HTR-8/SVneo (cell line): ENCODE data around the gene RNF25.

ENCODE experiments used
- DNase-seq: peaks from one replicate; pipeline ENCODE4 v3.0.0; 2011; ENCODE audit warnings: low spot score, mixed read lengths; ENCODE audit not compliant: insufficient read length
- FAIRE-seq: peaks from 2 replicates; lab custom pipeline; 2011; peaks lifted over from hg19 to GRCh38; lab: Jason Lieb, UNC

RNF25 gene

GRCh38 chr2:218687400-218688060, 15.7 kb upstream of the RNF25 start:
- FAIRE-seq, result peak; percentile 66
- DNase-seq, result peak; percentile 75

DNA sequence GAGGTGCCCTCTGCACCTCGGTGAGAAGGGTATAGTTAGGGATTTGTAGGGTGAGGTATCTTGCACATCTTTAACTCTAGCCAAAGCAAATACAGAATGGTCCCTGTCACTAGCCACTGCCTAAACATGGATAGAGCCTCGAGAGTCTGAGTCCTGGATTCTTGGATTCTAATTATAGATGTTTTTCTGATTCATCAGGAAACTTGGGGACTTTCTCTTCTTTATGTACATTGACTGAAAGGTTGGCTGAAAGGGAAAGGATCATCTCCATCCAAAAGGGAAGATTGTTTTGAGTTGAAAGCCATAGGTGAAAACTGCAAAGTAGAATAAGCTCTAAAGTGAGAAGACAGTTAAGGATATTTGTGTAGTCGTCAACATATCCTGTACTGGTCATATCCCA, 8.3 kb upstream of the RNF25 start:
- FAIRE-seq, result no peak
- no peak for DNase-seq

- DNase-seq (no peak), FAIRE-seq (no peak)
Observed at GRCh38 chr2:218679119-218679518, 7.3 kb upstream of the RNF25 start.

DNA sequence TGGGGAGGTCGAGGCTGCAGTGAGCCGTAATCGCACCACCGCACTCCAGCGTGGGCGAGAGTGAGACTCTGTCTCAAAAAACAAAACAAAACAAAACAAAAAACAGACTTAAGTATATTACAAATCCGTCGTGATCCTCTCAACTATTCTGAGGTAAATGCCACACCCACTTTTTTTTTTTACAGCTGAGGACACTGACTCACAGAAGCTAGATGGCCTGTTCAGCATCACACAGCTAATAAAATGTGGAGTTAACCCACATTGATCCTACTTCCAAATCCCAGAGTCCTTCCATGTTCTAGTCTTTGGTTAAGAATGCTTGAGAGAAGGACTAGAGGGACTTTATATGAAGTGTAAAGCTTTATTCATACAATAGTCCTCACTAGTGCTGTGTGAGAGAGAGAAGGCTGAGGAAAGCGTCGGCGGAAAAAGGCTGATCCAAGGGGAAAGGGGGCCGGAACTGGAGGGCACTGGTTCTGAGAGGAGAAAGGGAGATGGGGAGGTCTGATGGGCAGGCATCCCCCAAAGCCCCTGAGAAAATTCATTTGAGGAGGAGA, 627 bp downstream of the RNF25 start:
- DNase-seq (peak; percentile 19), FAIRE-seq (peak; percentile 31)

GRCh38 chr2:218664653-218665052, 7.1 kb downstream of the RNF25 start:
- FAIRE-seq (no peak), DNase-seq (no peak)

- FAIRE-seq, result no peak
Observed at GRCh38 chr2:218663901-218664300, 7.9 kb downstream of the RNF25 start.

GRCh38 chr2:218662827-218663226, 9.0 kb downstream of the RNF25 start:
- DNase-seq (no peak), FAIRE-seq (no peak)

More at GRCh38 chr2:218663901-218664300, 7.9 kb downstream of the RNF25 start:
- no peak for DNase-seq

DNA sequence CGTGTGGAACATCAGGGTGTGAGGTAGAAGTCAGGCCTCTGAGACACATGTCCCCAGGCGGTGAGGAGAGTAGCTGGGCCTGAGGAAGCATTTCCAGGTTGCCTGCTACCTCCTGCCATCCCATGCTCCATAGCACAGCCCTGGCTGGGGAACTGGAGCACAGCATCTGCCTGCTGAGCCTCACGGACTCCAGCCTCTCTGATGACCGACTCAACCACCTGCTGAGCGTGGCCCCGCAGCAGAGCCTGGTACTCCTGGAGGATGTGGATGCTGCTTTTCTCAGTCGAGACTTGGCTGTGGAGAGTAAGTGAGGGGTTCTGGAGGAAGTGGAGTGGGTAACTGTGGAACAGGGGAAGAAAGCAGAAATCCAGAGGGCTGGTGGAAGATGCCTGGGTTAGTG, 9.4 kb downstream of the RNF25 start:
- FAIRE-seq (no peak), DNase-seq (no peak)

- FAIRE-seq (peak; percentile 52), DNase-seq (no peak)
Observed at GRCh38 chr2:218659988-218660358, 11.8 kb downstream of the RNF25 start.

DNA sequence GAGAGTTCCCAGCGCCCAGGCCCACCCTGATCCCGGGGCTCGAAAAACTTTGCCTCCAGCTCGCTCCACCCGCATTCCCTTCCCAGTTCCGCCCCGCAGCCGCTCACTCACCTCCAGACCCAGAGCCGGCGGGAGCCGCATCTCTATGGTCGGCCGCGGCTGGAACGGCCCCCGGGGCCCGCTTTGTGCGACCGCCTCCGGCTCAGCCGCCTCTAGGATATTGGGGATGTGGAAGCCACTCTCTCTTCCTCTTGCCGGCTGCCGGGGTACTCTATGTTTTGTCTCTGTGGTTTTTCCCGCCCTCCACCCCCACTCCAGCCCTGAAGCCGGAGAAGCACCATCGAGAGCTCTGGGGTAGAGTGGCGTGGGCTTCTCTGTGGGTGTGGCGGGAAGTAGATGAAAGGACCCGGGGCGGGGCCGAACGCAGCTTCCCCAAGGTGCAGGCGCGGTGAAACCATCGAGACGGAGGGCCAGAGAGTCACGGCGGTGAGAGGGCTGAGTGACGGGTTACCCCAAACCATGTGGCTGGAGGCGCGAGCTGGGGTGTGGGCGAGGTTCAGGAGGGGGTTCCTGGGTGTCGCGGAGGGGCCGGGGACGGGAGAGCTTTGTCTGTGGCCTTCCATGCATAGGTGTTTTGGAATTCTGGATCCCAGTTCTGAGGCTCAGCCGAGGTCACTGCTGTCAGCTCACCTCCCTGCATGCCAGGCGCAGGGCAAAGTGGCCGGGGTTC, 12.4 kb downstream of the RNF25 start, which contains the start of the genes BCS1L and ZNF142:
Gene BCS1L, plus strand, starts transcription at position 426 of the 730 bp plus-strand sequence. CDS start 1,305 bp downstream, outside the sequence.
Gene ZNF142, minus strand, starts transcription at position 366 of the 730 bp plus-strand sequence. CDS start 3,194 bp downstream, outside the sequence.
- DNase-seq (peak; percentile 91), FAIRE-seq (peak; percentile 67)

DNA sequence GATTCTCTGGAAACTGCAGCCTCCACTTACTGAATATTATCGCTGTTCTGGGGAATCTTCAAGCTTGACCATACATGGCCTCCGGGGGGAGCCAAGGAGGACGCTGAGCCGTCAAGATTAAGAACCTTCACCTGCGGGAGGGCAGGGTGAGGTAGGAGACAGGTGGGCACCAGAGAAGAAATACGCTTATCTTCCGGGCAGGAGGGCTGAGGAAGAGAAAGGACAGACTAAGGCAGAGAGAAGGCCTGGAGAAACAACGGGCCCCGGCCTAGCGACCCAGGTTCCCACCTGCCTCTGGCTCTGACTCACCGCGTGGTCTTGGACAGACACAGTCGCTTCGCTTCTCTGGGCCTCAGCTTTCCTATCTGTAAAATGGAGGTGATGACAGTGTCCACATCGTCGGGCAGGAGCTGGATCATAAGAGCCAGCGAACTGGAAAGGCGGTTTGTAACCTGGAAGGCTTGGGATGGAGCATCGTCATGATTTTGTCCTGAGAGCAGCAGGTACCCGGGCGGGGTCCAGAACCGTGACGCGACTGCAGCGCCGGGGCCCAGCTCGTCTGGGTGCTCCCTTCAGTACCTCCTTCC, 13.0 kb downstream of the RNF25 start:
- peak; percentile 61 for DNase-seq
- FAIRE-seq, result peak; percentile 33

DNA sequence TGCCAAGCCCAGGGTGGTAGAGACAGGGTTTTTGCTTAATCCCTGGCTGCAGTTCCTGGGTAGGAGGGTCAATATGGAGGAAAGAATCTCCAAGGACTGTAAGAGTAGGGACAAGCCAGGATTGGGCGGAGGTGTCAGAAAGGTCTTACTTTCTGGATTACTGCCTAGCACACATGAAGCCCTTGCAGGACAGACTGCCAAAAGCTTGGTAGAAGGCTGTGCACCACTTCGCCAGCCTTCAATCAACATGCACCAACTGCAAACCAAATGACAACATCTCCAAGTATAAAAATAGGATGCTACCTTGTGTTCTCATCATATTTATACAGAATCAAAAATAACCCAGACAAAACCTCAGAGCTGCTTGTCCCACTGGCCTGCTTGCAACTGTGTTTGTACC, 16.1 kb downstream of the RNF25 start:
- FAIRE-seq (no peak), DNase-seq (no peak)

GRCh38 chr2:218648787-218649100, 23.1 kb downstream of the RNF25 start:
- no peak for FAIRE-seq
- no peak for DNase-seq

DNA sequence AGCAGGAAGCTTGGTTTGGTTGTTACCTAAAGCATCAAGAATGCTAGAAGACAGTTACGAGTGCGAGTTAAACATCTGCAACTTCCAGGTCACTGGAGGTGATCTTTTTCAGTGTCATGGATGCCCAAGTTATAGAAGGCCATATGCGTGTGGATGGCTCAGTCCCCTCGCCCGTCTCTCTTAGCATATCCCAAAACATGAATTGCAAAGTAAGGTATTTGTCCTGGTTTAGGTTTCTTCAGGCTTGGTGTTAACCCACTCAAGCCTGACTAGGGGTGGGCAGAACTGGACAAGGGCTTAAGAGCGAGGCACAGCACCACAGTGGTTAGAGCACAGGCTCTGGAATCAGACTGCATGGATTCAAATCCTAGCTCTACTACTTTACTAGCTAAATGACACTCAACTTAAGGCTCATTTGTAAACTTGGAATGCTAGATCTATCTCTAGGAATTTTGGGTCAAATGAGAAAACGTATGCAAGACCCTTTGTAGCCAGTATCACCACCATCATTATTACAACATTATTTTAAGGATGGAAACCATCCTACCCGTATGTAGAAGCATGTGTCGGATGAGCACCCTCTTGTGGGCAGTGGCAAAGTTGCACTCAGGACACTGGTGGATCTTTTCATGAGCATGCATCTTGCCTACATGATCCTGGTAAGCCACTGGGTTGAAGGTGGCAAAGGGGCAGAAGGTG, 23.6 kb downstream of the RNF25 start:
- peak; percentile 64 for DNase-seq
- peak; percentile 65 for FAIRE-seq

DNA sequence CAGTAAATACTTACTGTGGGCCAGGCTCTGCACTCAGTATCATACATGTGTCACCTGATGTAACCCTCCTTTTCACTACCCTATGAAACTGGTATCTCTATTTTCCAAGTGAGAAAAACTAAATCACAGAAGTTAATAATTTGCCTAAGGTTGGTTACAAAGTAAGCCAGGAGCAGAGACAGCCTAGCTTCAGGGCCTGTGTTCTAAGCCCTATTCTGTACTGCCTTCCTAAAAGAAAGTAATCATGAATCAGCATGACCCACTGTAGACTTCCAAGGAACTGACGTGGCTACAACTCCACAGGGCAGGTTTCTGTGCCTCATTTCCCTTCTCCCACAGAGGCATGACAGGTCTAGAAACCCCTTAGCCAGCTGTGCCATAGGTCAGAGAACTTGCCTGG, 26.7 kb downstream of the RNF25 start:
- no peak for FAIRE-seq
- no peak for DNase-seq

DNA sequence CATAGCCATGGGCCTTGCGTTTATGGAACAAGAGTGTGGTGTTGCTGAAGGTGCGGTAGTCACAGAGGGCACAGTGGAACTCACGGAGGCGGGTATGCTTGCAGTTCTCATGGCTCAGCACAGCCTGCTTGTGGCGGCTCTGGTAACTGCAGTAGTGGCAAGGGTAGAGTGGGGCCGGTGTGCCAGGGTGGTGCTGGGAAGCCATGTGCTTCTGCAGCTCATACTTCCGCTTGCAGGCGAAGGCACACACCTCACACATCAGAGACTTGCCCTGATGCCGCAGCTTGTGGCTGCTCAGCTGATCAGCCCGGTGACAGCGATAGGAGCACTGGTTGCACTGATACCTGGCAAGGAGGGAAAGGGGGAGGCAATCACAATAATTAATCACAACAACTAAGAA, 27.1 kb downstream of the RNF25 start:
- FAIRE-seq (no peak), DNase-seq (no peak)

- DNase-seq, result no peak
- FAIRE-seq, result no peak
Observed at GRCh38 chr2:218643751-218644310, 28.0 kb downstream of the RNF25 start.

DNA sequence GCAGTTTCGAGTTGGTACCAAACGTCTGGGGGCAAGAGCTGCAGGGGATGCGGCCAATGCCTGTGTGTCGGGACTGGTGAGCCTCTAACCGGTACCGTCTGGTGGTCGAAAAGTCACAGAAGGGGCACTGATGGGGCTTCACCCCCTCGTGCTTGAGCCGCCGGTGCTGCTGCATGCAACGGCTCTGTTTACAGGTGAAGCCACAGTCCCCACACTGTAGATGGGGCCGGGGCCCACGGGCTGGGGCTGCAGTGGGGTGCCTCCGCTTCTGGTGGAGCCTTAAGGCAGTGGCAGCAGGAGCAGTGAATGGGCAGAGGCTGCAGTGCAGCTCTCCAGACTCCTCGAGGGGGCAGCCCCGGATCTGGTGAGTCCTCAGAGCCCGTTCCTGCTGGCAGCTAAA, 29.0 kb downstream of the RNF25 start:
- DNase-seq (no peak), FAIRE-seq (no peak)

DNA sequence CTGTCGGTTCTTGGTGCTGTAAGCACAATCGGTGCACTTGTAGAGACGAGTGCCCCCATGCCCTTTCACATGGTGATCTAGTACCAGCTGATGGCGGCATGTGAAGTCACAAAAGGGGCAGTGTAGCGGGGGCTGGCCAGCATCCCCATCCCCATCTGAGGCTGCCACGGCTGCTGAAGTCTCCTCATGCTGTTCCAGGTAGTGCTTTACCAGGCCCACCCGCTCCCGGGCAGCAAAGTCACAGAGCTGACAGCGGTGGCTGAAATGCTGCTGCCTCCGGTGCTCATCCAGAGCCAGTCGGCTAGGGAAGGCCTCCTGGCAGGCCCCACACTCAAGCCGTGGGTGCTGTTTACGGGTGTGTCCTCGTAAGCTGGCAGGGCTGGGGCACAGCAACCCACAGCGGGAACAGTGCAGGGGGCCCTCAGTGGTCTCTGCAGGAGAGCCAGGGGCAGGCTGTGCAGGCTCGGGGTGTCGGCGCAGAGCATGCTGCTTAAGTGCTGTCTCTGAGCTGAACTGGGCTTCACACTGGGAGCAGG, 29.6 kb downstream of the RNF25 start:
- DNase-seq (no peak), FAIRE-seq (no peak)

GRCh38 chr2:218638372-218638771, 33.4 kb downstream of the RNF25 start:
- DNase-seq (no peak), FAIRE-seq (no peak)
